Gastroesophageal sphincter (tissue), 3 donors: ENCODE data around the gene C1QL3.

ENCODE experiments used
- POLR2A ChIP-seq, 2 donors: fragments of 450-650 bp; IDR thresholded peaks; one replicate each; pipeline ENCODE4 v1.6.1; 2017; ENCODE audit warnings: antibody characterized with exemption in 2 of 2, mild to moderate bottlenecking in 2 of 2, moderate library complexity in 1 of 2
- TF ChIP-seq, protein P1 (sequence below), 4 experiments: fragments of 200-600 bp in 2 of 4; fragments of 450-650 bp in 2 of 4; sonication (generic) in 1 of 4; IDR thresholded peaks; one replicate each; pipeline ENCODE4 v1.5.1; 2017 to 2019; ENCODE audit warnings: antibody characterized with exemption in 4 of 4, mild to moderate bottlenecking in 2 of 4, moderate library complexity in 2 of 4

DNA sequence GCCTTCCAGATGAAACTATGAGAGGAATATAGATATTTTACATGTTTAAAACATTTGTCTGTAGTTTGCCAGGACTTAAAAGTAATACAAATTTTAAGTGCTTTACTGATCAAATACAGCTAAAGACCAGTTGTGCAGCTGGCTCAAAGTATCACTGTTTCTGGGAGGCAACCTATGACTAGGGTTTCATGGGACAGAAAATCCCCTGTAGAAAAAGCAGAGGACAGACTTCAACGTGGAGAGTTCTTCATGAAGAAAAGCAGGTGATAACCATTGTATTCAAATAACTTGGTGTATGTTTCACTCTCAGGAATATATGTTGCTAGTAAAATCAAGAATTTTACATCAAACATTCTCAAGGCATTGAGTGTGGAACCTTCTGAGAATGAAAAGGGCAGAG is 43.9 kb downstream of the C1QL3 start:
- TF ChIP-seq, protein P1, sequence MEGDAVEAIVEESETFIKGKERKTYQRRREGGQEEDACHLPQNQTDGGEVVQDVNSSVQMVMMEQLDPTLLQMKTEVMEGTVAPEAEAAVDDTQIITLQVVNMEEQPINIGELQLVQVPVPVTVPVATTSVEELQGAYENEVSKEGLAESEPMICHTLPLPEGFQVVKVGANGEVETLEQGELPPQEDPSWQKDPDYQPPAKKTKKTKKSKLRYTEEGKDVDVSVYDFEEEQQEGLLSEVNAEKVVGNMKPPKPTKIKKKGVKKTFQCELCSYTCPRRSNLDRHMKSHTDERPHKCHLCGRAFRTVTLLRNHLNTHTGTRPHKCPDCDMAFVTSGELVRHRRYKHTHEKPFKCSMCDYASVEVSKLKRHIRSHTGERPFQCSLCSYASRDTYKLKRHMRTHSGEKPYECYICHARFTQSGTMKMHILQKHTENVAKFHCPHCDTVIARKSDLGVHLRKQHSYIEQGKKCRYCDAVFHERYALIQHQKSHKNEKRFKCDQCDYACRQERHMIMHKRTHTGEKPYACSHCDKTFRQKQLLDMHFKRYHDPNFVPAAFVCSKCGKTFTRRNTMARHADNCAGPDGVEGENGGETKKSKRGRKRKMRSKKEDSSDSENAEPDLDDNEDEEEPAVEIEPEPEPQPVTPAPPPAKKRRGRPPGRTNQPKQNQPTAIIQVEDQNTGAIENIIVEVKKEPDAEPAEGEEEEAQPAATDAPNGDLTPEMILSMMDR (IDR thresholded peaks at IDR 0.05), result no peak
- no peak for TF ChIP-seq POLR2A (IDR thresholded peaks at IDR 0.05)
